ENCODE results near the gene CLPTM1L. TPM values are rescaled to one million over a fixed set of nuclear protein-coding genes. Genes with fewer than 3 reads are reported as not detected.
A peak's percentile ranks its signal among the peaks of the same experiment; 100 is the strongest.
"Not testable (repeated sequence)": the region's sequence is repeated elsewhere in the genome, so short reads cannot be mapped to it uniquely, and the experiment has no call there.

CLPTM1L gene
- polyA plus RNA-seq, 3 donors: 14.1 to 76.2 (median 35.0) TPM

DNA sequence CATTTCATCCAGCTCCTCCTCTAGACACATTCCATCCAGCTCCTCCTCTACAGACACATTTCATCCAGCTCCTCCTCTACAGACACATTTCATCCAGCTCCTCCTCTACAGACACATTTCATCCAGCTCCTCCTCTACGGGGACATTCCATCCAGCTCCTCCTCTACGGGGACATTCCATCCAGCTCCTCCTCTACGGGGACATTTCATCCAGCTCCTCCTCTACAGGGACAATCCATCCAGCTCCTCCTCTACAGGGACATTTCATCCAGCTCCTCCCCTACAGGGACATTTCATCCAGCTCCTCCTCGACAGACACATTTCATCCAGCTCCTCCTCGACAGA, 18.4 kb downstream of the CLPTM1L start:
- DNase-seq; H3K4me1 ChIP-seq (ENCODE audit: control insufficient read depth in 1 of 2, insufficient read depth in 2 of 2, low read length in 2 of 2); H3K4me2 ChIP-seq (replicated peaks; ENCODE audit: extremely low read depth, low read length, poor library complexity, severe bottlenecking); H3K4me3 ChIP-seq (replicated peaks in 1 of 3; ENCODE audit: low read depth in 2 of 3, low read length in 3 of 3); H3K27me3 Mint-ChIP-seq (ENCODE audit: low read depth in 3 of 3); H3K27ac ChIP-seq (ENCODE audit: low read depth in 1 of 2, low read length in 2 of 2); H3K4me1 Mint-ChIP-seq; H3K9me3 ChIP-seq (replicated peaks in 1 of 2; ENCODE audit: control insufficient read depth in 1 of 2, insufficient read depth in 1 of 2, low read length in 2 of 2); H3K79me2 ChIP-seq (ENCODE audit: insufficient read depth, low read length); H2AFZ ChIP-seq (ENCODE audit: insufficient read depth, low read depth, low read length, poor library complexity, severe bottlenecking); H3K9me3 Mint-ChIP-seq; H3K27me3 ChIP-seq (ENCODE audit: control insufficient read depth in 2 of 2, insufficient read depth in 2 of 2, low read length in 2 of 2); intact Hi-C loops (cut with micrococcal nuclease); H3K9ac ChIP-seq (ENCODE audit: insufficient read depth, low read length, poor library complexity, severe bottlenecking): not testable (repeated sequence)
- Mint-ChIP-seq H3K4me3 (peak overlapping the region in 1 of 2 donors; percentile 14), H3K27ac (peak overlapping the region in 2 of 7 donors; percentile 31 to 39), H3K36me3 (peaks cover 68 to 71% of the 10 kb centered on the region in 2 donors)
- Histone ChIP-seq H4K20me1 (ENCODE audit: insufficient read depth, low read length) (peaks cover 16% of the 10 kb centered on the region), H3K36me3 (replicated peaks in 1 of 2; ENCODE audit: control insufficient read depth in 1 of 2, insufficient read depth in 2 of 2, low read length in 2 of 2) (peaks cover 66 to 82% of the 10 kb centered on the region in 2 donors)
- 94% methylated on average over 5 of the region's 5 CpGs for WGBS (ENCODE audit: insufficient coverage)

DNA sequence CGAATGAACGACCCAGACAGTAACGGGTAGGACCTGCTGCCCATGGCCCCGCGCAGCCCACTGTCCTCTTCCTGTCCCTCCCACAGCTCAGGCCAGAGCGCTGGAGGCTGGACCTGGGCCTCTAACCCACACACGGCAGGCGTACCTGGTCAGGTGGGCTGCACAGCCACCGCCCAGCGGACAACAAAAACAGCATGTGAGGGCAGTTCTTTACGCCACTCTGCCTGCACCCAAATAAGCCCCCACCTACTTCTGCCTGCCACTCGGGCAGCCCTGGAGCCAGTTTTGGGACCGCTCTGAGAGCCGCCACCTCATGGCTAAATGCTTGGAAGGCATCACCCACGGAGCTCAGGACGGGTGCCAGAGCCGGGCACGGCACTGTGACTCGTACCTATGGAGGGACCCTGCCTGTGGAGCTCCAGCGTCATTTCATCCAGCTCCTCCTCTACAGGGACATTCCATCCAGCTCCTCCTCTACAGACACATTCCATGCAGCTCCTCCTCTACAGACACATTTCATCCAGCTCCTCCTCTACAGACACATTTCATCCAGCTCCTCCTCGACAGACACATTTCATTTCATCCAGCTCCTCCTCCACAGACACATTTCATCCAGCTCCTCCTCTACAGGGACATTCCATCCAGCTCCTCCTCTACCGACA, 18.9 kb downstream of the CLPTM1L start:
- Histone ChIP-seq H3K4me2 (replicated peaks; ENCODE audit: extremely low read depth, low read length, poor library complexity, severe bottlenecking) (no peak overlapping the region), H3K36me3 (replicated peaks in 1 of 2; ENCODE audit: control insufficient read depth in 1 of 2, insufficient read depth in 2 of 2, low read length in 2 of 2) (peaks cover 66 to 82% of the 10 kb centered on the region in 2 donors), H2AFZ (ENCODE audit: insufficient read depth, low read depth, low read length, poor library complexity, severe bottlenecking) (no peak overlapping the region), H3K4me3 (replicated peaks in 1 of 3; ENCODE audit: low read depth in 2 of 3, low read length in 3 of 3) (no peak overlapping the region), H3K9me3 (replicated peaks in 1 of 2; ENCODE audit: control insufficient read depth in 1 of 2, insufficient read depth in 1 of 2, low read length in 2 of 2) (no peaks in the 10 kb centered on the region), H3K79me2 (ENCODE audit: insufficient read depth, low read length) (no peaks in the 10 kb centered on the region), H3K9ac (ENCODE audit: insufficient read depth, low read length, poor library complexity, severe bottlenecking) (no peak overlapping the region), H4K20me1 (ENCODE audit: insufficient read depth, low read length) (peaks cover 16% of the 10 kb centered on the region), H3K4me1 (ENCODE audit: control insufficient read depth in 1 of 2, insufficient read depth in 2 of 2, low read length in 2 of 2) (no peaks in the 10 kb centered on the region), H3K27ac (ENCODE audit: low read depth in 1 of 2, low read length in 2 of 2) (no peak overlapping the region), H3K27me3 (ENCODE audit: control insufficient read depth in 2 of 2, insufficient read depth in 2 of 2, low read length in 2 of 2) (no peaks in the 10 kb centered on the region)
- H3K9me3 Mint-ChIP-seq: no peaks in the 10 kb centered on the region
- no peak for DNase-seq
- intact Hi-C loops (cut with micrococcal nuclease): no loop called here
- WGBS (ENCODE audit: insufficient coverage): 93% methylated on average over 22 of the region's 22 CpGs
- TF ChIP-seq, protein P1, sequence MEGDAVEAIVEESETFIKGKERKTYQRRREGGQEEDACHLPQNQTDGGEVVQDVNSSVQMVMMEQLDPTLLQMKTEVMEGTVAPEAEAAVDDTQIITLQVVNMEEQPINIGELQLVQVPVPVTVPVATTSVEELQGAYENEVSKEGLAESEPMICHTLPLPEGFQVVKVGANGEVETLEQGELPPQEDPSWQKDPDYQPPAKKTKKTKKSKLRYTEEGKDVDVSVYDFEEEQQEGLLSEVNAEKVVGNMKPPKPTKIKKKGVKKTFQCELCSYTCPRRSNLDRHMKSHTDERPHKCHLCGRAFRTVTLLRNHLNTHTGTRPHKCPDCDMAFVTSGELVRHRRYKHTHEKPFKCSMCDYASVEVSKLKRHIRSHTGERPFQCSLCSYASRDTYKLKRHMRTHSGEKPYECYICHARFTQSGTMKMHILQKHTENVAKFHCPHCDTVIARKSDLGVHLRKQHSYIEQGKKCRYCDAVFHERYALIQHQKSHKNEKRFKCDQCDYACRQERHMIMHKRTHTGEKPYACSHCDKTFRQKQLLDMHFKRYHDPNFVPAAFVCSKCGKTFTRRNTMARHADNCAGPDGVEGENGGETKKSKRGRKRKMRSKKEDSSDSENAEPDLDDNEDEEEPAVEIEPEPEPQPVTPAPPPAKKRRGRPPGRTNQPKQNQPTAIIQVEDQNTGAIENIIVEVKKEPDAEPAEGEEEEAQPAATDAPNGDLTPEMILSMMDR (IDR thresholded peaks at IDR 0.05): no peak
- H3K27me3 Mint-ChIP-seq (ENCODE audit: low read depth in 3 of 3): no peaks in the 10 kb centered on the region
- peak overlapping the region in 1 of 7 donors; percentile 39 for H3K27ac Mint-ChIP-seq
- H3K36me3 Mint-ChIP-seq: peaks cover 68 to 73% of the 10 kb centered on the region in 2 donors
- H3K4me1 Mint-ChIP-seq: no peaks in the 10 kb centered on the region
- no peak overlapping the region for H3K4me3 Mint-ChIP-seq
